Tongue (tissue), 2 donors: ENCODE measurements around the gene TEKT3. TPM values are rescaled to one million over a fixed set of nuclear protein-coding genes. Genes with fewer than 3 reads are reported as not detected.

Experiments
- DNase-seq: peaks from one replicate; pipeline ENCODE4 v3.0.0-alpha.2; 2015
- total RNA-seq: library from RNA; depleted of rRNA; stranded (reverse); fragments of >200 nt; gene quantifications from one replicate; pipeline ENCODE4 v1.2.3, GENCODE V29; 2014

The TEKT3 gene
- total RNA-seq, 1 donor from 2014 or later: not detected

- DNase-seq: no peak
These were observed 7.7 kb upstream of the TEKT3 start for GRCh38 chr17:15349119-15349518.

DNA sequence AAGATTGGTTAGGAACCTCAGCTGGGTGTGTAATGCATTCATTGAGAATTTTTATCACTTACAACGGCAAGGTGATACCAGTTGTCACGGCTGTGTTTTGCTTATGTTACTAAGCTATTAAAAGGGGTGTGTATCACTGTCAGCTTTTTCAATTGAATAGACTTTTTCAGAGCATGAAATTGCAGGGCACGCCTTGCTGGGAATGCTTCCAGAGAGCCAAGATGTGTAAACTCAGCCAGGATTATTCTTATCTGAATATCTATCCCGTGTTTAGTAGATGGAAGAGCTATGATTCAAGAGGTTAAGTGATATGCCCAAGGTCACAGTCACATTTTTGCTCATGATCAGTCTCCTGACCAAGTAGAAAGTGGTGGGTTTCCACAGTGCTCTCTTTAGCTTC is 6.6 kb upstream of the TEKT3 start:
- DNase-seq: peak; percentile 72

GRCh38 chr17:15346066-15346595 is 4.7 kb upstream of the TEKT3 start:
- DNase-seq: no peak

DNA sequence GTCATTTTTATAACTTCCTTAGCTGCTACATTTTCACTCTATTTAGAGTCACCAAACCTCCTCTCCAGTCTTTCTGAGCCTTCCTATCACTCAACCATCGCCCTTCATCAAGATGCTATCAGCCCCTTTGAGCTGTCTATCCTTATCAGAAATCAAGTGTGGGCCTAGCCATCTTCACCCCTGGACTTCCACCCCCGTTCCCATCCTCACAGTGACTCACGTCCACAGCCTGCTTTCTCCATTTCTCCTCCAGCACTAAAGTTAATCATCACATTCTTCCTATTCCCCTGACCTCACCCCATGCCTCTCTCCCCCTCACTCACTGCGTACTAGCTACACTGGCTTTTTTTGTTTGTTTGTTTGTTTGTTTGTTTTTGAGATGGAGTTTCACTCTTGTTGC is 2.4 kb upstream of the TEKT3 start:
- DNase-seq: no peak

GRCh38 chr17:15342460-15342859 is 1.1 kb upstream of the TEKT3 start:
- no peak for DNase-seq

- no peak for DNase-seq
These were observed 569 bp upstream of the TEKT3 start for GRCh38 chr17:15341966-15342365.

DNA sequence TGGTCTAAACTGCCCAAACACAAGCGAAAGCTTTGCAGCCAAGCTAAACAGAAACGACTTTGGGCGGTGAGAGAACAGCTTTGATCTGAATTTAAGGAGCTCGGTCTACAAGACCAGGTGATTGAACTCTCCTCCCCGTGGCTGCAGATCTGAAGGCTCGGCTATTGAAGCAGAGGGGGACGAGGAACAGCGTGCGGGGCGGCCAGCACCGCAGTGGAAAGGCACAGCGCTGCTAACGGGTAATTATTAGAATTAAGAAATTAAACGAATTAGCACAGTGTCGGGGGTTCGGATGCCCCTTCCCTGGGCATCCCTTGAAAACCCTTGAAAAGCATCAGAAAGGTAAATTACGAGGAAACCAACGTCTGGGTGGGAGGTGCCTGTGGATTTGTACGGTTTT is 431 bp downstream of the TEKT3 start:
- DNase-seq: no peak

DNA sequence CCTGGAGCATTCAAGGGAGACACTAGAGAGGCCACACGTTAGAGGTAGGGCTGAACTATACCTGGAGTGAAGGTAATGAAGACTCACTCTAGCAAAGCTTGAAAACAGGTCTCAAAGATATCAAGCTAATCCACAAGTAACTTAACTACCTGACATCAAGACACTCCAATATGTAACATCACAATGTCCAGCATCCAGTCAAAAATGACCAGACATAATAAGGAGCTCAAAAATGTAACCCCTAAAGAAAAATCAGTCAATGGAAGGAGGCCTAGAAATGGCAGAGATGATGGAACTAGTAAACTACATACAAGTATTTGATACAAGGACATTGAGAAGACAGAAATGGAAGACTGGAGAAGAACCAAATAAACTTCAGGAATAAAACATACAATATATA is 6.0 kb downstream of the TEKT3 start:
- no peak for DNase-seq

- no peak for DNase-seq
These were observed 7.1 kb downstream of the TEKT3 start for GRCh38 chr17:15334266-15334665.

DNA sequence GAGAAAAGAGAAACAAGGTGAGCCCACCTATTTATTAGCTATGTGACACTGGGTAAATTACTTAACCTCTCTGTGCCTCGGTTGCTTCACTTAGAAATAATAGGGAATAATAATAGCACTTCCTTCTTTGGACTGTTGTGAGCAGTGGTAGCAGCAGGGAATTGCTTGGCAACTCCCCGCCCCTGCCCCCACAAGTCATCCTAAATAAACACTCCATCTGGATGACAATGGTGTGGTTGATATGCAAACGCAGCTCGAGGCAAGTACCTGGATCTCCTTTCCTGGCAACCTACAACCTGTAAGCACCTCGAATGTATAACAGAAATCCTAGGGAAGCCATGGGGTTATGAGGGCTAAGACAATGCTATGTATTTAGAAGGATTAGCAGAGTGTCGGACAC is 9.1 kb downstream of the TEKT3 start:
- no peak for DNase-seq

- peak; percentile 15 for DNase-seq
These were observed 18.3 kb downstream of the TEKT3 start for GRCh38 chr17:15323131-15323530.

DNA sequence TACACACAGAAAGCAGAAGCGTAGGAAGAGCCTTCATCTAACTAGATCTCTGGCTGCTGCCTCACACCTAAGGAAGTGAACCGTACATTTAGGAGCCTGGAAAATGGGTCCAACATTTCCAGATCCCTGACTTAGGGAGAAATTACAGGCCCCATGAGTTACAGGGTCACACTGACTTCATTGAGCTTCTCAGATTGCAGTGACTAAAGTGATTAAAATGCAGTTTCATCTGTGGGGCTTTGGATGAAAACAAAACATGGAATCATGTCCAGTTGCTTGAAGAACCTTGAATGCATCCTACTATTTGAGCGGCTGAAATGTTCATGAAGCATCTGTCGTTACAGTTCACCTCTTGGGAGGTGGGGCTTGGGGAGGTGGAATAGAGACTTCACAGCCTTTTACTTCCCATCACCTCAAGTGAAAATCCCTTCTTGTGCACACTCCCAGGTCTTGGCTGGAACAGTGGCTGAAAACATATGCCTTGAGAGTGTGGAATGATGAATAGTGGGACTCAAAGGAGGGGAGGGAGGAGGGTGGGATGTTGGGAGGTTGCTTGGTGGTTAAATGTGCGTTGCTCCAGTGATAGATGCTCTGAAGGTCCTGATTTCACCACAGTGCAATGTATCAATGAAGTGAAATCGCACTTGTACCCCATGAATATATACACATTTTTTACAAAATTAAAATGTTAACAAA is 19.7 kb downstream of the TEKT3 start:
- DNase-seq: no peak

DNA sequence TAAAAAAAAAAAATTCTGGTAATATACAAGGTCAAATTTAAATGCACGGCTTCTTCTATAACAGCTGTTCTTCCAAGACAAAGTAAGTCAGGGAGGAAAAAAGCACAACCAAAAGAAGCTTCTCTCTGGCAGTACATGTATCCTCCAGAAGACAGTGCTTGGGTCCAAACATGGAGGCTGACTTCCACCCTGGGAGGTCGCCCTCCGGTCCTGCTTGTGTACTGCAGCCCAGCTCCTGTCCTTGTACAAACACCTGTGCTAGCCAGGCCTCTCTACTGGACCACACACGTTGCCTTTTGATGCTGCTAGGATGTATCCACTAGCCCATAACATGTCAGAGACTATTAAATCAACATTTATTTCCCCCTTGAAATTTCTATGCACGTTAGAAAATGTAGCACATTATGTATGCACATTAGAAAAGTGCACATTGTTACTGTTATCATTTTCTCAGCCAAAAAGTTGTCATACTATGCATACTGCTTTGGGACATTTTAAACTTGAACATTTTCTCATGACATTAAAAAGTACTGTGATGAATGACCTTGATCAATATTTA is 21.9 kb downstream of the TEKT3 start:
- no peak for DNase-seq

GRCh38 chr17:15311996-15312395 is 29.4 kb downstream of the TEKT3 start:
- DNase-seq: no peak

GRCh38 chr17:15309793-15310192 is 31.6 kb downstream of the TEKT3 start:
- DNase-seq: peak; percentile 16

- no peak for DNase-seq
These were observed 32.2 kb downstream of the TEKT3 start for GRCh38 chr17:15309236-15309635.

- DNase-seq: no peak
These were observed 32.6 kb downstream of the TEKT3 start for GRCh38 chr17:15308758-15309157.

DNA sequence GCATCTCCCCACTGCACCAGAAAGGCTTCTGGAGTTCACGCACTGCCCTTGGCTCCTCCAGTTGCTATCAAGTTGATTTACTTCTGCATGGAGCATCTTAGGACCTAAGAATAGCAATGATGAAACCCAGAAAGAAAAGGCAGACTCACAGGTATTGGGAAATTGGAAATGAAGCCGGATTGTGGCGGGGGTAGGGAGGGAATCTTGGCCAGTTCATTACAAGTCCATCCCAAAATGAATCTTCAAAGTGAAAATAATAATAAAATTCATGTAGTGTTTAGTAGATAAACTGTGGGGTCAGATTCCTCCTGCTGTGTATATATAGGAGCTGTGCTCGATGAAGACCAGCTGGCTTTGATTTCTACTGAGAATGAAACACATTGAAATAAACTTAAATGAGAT is 33.7 kb downstream of the TEKT3 start:
- no peak for DNase-seq

GRCh38 chr17:15303851-15304250 is 37.5 kb downstream of the TEKT3 start:
- DNase-seq: no peak

- no peak for DNase-seq
These were observed 38.1 kb downstream of the TEKT3 start for GRCh38 chr17:15303268-15303667.

- no peak for DNase-seq
These were observed 39.6 kb downstream of the TEKT3 start for GRCh38 chr17:15301845-15302244.

DNA sequence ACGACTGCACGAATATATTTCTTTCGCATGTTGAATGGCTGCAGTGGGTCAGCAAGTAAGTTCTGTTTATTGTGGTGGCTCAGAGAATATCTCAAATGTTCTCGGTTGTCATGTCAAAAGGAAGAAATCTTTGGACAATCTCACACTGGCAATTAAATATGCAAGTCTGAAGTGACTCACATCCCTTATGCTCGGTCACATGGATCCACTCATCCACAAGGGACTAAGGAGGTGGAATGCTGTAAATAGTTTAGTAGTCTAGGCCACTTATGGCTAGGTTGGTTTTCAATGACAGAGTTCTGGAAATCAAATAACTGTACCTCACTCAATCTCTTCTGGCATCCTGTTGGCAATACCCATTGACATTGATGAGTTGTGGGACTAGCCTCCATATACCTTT is 43.2 kb downstream of the TEKT3 start:
- no peak for DNase-seq

DNA sequence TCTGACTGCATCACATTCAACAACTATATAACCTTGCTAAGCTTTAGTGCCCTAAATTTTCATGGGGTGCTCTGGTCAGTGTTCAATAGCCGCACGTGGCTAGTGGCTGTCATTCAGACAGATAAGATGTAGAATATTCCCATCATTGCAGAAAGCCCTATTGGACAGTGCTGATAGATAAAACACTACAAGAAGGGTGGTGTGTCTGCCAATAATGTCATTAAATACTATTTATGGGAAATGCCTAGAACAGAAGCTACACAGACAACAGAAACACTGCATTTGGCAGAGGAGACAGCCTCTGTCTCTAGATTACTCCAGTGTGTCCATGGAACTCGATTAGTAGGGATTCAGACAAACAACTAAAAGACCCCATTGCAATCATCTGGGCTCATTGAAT is 47.8 kb downstream of the TEKT3 start:
- DNase-seq: no peak

DNA sequence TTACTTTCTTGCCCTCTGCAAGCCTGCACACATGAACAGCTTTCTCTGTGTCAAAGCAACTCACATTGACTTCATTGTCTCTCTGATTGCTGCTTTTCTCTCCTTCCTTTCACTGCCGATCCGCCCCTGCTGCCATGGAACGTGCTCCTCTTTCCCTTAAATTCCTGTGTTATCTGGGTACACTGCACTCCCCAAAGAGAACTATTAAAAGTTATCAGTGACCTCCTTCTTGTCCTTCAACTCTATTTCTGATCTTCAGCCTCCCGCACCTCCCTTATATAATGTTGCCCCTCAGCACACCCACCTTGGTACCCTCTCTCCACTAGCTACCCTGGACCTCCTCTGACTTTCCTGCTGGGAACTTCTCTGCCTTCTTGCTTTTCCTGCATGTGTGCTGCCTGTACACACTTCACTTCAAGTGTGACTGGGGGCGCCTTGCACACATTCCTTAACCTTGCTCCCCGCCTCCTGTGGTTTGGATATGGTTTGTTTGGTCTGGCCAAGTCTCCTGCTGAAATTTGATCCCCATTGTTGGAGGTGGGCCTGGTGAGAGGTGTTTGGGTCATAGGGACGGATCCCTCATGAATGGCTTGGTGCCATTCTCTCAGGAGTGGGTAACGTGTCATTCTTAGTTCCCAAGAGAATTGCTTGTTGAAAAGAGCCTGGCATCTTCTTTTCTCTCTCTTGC is 49.6 kb downstream of the TEKT3 start:
- DNase-seq: no peak
